ENCODE data around the gene GPR108.

Gene GPR108

GRCh38 chr19:6744381-6745301, 7.3 kb upstream of the GPR108 start:
- Mint-ChIP-seq H3K27ac (peak overlapping the region; percentile 90), H3K4me3 (no peak overlapping the region), H3K36me3 (peaks cover 10% of the 10 kb centered on the region), H3K4me1 (peaks cover 6% of the 10 kb centered on the region), H3K27me3 (no peaks in the 10 kb centered on the region), H3K9me3 (no peaks in the 10 kb centered on the region)

- Mint-ChIP-seq H3K27me3 (no peaks in the 10 kb centered on the region), H3K36me3 (peaks cover 10% of the 10 kb centered on the region), H3K9me3 (no peaks in the 10 kb centered on the region), H3K4me1 (peaks cover 12% of the 10 kb centered on the region), H3K27ac (peak overlapping the region; percentile 90), H3K4me3 (no peak overlapping the region)
Observed at GRCh38 chr19:6743714-6744380, 6.5 kb upstream of the GPR108 start.

- H3K9me3 Mint-ChIP-seq, result no peaks in the 10 kb centered on the region
- no peak overlapping the region for H3K27ac Mint-ChIP-seq
- peaks cover 20% of the 10 kb centered on the region for H3K4me1 Mint-ChIP-seq
- no peak overlapping the region for H3K4me3 Mint-ChIP-seq
- peaks cover 4% of the 10 kb centered on the region for H3K36me3 Mint-ChIP-seq
- H3K27me3 Mint-ChIP-seq, result no peaks in the 10 kb centered on the region
Observed at GRCh38 chr19:6743066-6743465, 5.7 kb upstream of the GPR108 start.

GRCh38 chr19:6740589-6741343, 3.4 kb upstream of the GPR108 start:
- Mint-ChIP-seq H3K36me3 (peaks cover 3% of the 10 kb centered on the region), H3K9me3 (no peaks in the 10 kb centered on the region), H3K27ac (peak overlapping the region; percentile 59), H3K27me3 (no peaks in the 10 kb centered on the region), H3K4me1 (peaks cover 32% of the 10 kb centered on the region), H3K4me3 (peak overlapping the region; percentile 83)

- Mint-ChIP-seq H3K27me3 (no peaks in the 10 kb centered on the region), H3K36me3 (peaks cover 3% of the 10 kb centered on the region), H3K9me3 (no peaks in the 10 kb centered on the region), H3K4me3 (peak overlapping the region; percentile 83), H3K4me1 (peaks cover 34% of the 10 kb centered on the region), H3K27ac (no peak overlapping the region)
Observed at GRCh38 chr19:6739883-6740588, 2.7 kb upstream of the GPR108 start.

- H3K27ac Mint-ChIP-seq, result peak within 1 kb of the TSS; percentile 82
- peaks cover 3% of the 10 kb centered on the region for H3K36me3 Mint-ChIP-seq
- peak within 1 kb of the TSS; percentile 88 for H3K4me3 Mint-ChIP-seq
- H3K4me1 Mint-ChIP-seq, result peaks cover 34% of the 10 kb centered on the region
- no peaks in the 10 kb centered on the region for H3K9me3 Mint-ChIP-seq
- H3K27me3 Mint-ChIP-seq, result no peaks in the 10 kb centered on the region
Observed at GRCh38 chr19:6739390-6739882, 2.1 kb upstream of the GPR108 start, which contains the start of gene TRIP10. Gene TRIP10 (plus strand): TSS chr19:6739680. CDS start chr19:6739762, 82 bp downstream.

- Mint-ChIP-seq H3K4me1 (peaks cover 34% of the 10 kb centered on the region), H3K9me3 (no peaks in the 10 kb centered on the region), H3K27me3 (no peaks in the 10 kb centered on the region), H3K36me3 (peaks cover 3% of the 10 kb centered on the region), H3K4me3 (peak overlapping the region; percentile 88), H3K27ac (peak overlapping the region; percentile 82)
Observed at GRCh38 chr19:6738787-6739389, 1.5 kb upstream of the GPR108 start.

GRCh38 chr19:6737873-6738786, 750 bp upstream of the GPR108 start:
- peak overlapping the region; percentile 98 for H3K27ac Mint-ChIP-seq
- no peaks in the 10 kb centered on the region for H3K27me3 Mint-ChIP-seq
- peaks cover 34% of the 10 kb centered on the region for H3K4me1 Mint-ChIP-seq
- H3K4me3 Mint-ChIP-seq, result peak overlapping the region; percentile 88
- no peaks in the 10 kb centered on the region for H3K9me3 Mint-ChIP-seq
- H3K36me3 Mint-ChIP-seq, result peaks cover 3% of the 10 kb centered on the region

- Mint-ChIP-seq H3K4me3 (peak overlapping the region; percentile 88), H3K4me1 (peaks cover 34% of the 10 kb centered on the region), H3K27me3 (no peaks in the 10 kb centered on the region)
Observed at GRCh38 chr19:6736917-6737283, 480 bp downstream of the GPR108 start.

GRCh38 chr19:6736169-6736916, 1.0 kb downstream of the GPR108 start:
- Mint-ChIP-seq H3K27ac (peak overlapping the region; percentile 94), H3K27me3 (no peaks in the 10 kb centered on the region), H3K4me3 (peak overlapping the region; percentile 88), H3K4me1 (peaks cover 34% of the 10 kb centered on the region), H3K36me3 (peaks cover 3% of the 10 kb centered on the region), H3K9me3 (no peaks in the 10 kb centered on the region)

More at GRCh38 chr19:6736917-6737283, 480 bp downstream of the GPR108 start:
- no peaks in the 10 kb centered on the region for H3K9me3 Mint-ChIP-seq
- peak overlapping the region; percentile 94 for H3K27ac Mint-ChIP-seq
- peaks cover 3% of the 10 kb centered on the region for H3K36me3 Mint-ChIP-seq

GRCh38 chr19:6735181-6735911, 2.0 kb downstream of the GPR108 start:
- Mint-ChIP-seq H3K36me3 (peaks cover 3% of the 10 kb centered on the region), H3K4me3 (peak overlapping the region; percentile 88), H3K27me3 (no peaks in the 10 kb centered on the region), H3K4me1 (peaks cover 28% of the 10 kb centered on the region), H3K9me3 (no peaks in the 10 kb centered on the region), H3K27ac (peak overlapping the region; percentile 94)

- peak overlapping the region; percentile 24 for H3K4me3 Mint-ChIP-seq
- no peaks in the 10 kb centered on the region for H3K27me3 Mint-ChIP-seq
- H3K4me1 Mint-ChIP-seq, result peaks cover 26% of the 10 kb centered on the region
- H3K36me3 Mint-ChIP-seq, result peaks cover 3% of the 10 kb centered on the region
- no peak overlapping the region for H3K27ac Mint-ChIP-seq
- H3K9me3 Mint-ChIP-seq, result no peaks in the 10 kb centered on the region
Observed at GRCh38 chr19:6734096-6734696, 3.2 kb downstream of the GPR108 start.
